DMS153 (cell line): Measurements from ENCODE around the gene ASXL3.
A peak's percentile ranks its signal among the peaks of the same experiment; 100 is the strongest.

Experiments used
- DNase-seq: peaks from one replicate; lab custom pipeline; 2025; lab: John Stamatoyannopoulos, UW

ASXL3 gene

GRCh38 chr18:33720133-33720532 lies 142.1 kb downstream of the ASXL3 start:
- DNase-seq, result no peak

- no peak for DNase-seq
These were observed 151.5 kb downstream of the ASXL3 start for GRCh38 chr18:33729556-33729955.

GRCh38 chr18:33733376-33733775 lies 155.4 kb downstream of the ASXL3 start:
- no peak for DNase-seq

- no peak for DNase-seq
These were observed 157.4 kb downstream of the ASXL3 start for GRCh38 chr18:33735428-33735827.

GRCh38 chr18:33741760-33742159 lies 163.7 kb downstream of the ASXL3 start:
- DNase-seq, result no peak

- peak; percentile 58 for DNase-seq
These were observed 166.1 kb downstream of the ASXL3 start for GRCh38 chr18:33744032-33744697.

GRCh38 chr18:33745151-33745795 lies 167.3 kb downstream of the ASXL3 start:
- peak; percentile 43 for DNase-seq

- DNase-seq, result peak; percentile 92
These were observed 168.0 kb downstream of the ASXL3 start for GRCh38 chr18:33745871-33746545.

GRCh38 chr18:33749834-33750233 lies 171.8 kb downstream of the ASXL3 start:
- peak; percentile 21 for DNase-seq

- no peak for DNase-seq
These were observed 172.3 kb downstream of the ASXL3 start for GRCh38 chr18:33750366-33750765.

- DNase-seq, result peak; percentile 68
These were observed 173.7 kb downstream of the ASXL3 start for GRCh38 chr18:33751613-33752221.

- DNase-seq, result no peak
These were observed 177.4 kb downstream of the ASXL3 start for GRCh38 chr18:33755391-33755790.

GRCh38 chr18:33755931-33756560 lies 178.0 kb downstream of the ASXL3 start:
- DNase-seq, result peak; percentile 86

- DNase-seq, result no peak
These were observed 179.0 kb downstream of the ASXL3 start for GRCh38 chr18:33757037-33757436.

- no peak for DNase-seq
These were observed 183.3 kb downstream of the ASXL3 start for GRCh38 chr18:33761363-33761762.

GRCh38 chr18:33781429-33781828 lies 203.4 kb downstream of the ASXL3 start:
- peak; percentile 50 for DNase-seq
